IMR-90 (cell line): ENCODE data around the gene CACNA2D1. TPM values are rescaled to one million over a fixed set of nuclear protein-coding genes. Genes with fewer than 3 reads are reported as not detected.

Source experiments
- ATAC-seq: fragments of 200-7000 bp; cut with Tn5 transposase; 2 replicates; pipeline ENCODE4 v1.9.1; 2020; ENCODE audit warnings: low read depth, mild to moderate bottlenecking, moderate library complexity
- BruUV-seq: library from RNA; stranded (reverse); fragments of 400-500 nt; replicated peaks from 2 replicates; lab custom pipeline; 2021; lab: Mats Ljungman, UMichigan
- CTCF ChIA-PET: fragments of 300-600 bp; formaldehyde crosslinking; extraction: SDS; loops from one replicate; lab custom pipeline; 2021; ENCODE audit warnings: antibody characterized with exemption; lab: Yijun Ruan, JAX
- POLR2A ChIA-PET: fragments of 300-600 bp; sonication (Branson Sonifier 250); formaldehyde crosslinking; loops from one replicate; lab custom pipeline; 2022; ENCODE audit warnings: antibody characterized with exemption; ENCODE audit not compliant: unreplicated experiment; lab: Charles Lee
- DNase-seq: peaks from one replicate; pipeline ENCODE4 v3.0.0; 2013
- H2AFZ ChIP-seq: replicated peaks from 2 replicates; pipeline ENCODE3; 2013; ENCODE audit warnings: low read length, mild to moderate bottlenecking; ENCODE audit not compliant: poor library complexity
- H2AK5ac ChIP-seq: 2 replicates; pipeline ENCODE4 v1.6.1; 2013; ENCODE audit warnings: low read depth, low read length, inconsistent platforms
- H2AK9ac ChIP-seq: replicated peaks from 2 replicates; pipeline ENCODE3; 2013; ENCODE audit warnings: mild to moderate bottlenecking, low read depth, low read length, moderate library complexity; ENCODE audit not compliant: poor library complexity
- H2BK120ac ChIP-seq: 2 replicates; pipeline ENCODE4 v1.6.1; 2013; ENCODE audit warnings: low read depth, low read length, inconsistent platforms
- H2BK15ac ChIP-seq: 3 replicates; pipeline ENCODE4 v1.6.1; 2013; ENCODE audit warnings: low read depth, low read length, inconsistent platforms
- H2BK20ac ChIP-seq: 2 replicates; pipeline ENCODE4 v1.6.1; 2013; ENCODE audit warnings: low read depth, mild to moderate bottlenecking, inconsistent platforms, low read length, moderate library complexity
- H2BK5ac ChIP-seq: 2 replicates; pipeline ENCODE4 v1.6.1; 2013; ENCODE audit warnings: mild to moderate bottlenecking, low read depth, low read length, inconsistent platforms; ENCODE audit not compliant: poor library complexity, severe bottlenecking
- H3K14ac ChIP-seq: replicated peaks from 2 replicates; pipeline ENCODE4 v1.6.1; 2013; ENCODE audit warnings: low read depth, low read length, inconsistent platforms
- H3K18ac ChIP-seq: 2 replicates; pipeline ENCODE4 v1.6.1; 2013; ENCODE audit warnings: low read depth, low read length, control low read depth
- H3K23ac ChIP-seq: 2 replicates; pipeline ENCODE4 v1.6.1; 2013; ENCODE audit warnings: low read depth, low read length, inconsistent platforms
- H3K27ac ChIP-seq: 2 replicates; pipeline ENCODE4 v1.5.1; 2013; ENCODE audit warnings: mild to moderate bottlenecking, control low read depth, low read length; ENCODE audit not compliant: insufficient read depth
- H3K27me3 ChIP-seq: 2 replicates; pipeline ENCODE4 v1.6.1; 2013; ENCODE audit warnings: low read length; ENCODE audit not compliant: control insufficient read depth, insufficient read depth
- H3K36me3 ChIP-seq: 2 replicates; pipeline ENCODE4 v1.6.1; 2013; ENCODE audit warnings: low read length, mixed read lengths; ENCODE audit not compliant: control insufficient read depth, insufficient read depth
- H3K4ac ChIP-seq: 2 replicates; pipeline ENCODE4 v1.6.1; 2013; ENCODE audit warnings: low read depth, low read length, inconsistent platforms
- H3K4me1 ChIP-seq: 2 replicates; pipeline ENCODE4 v1.6.1; 2013; ENCODE audit warnings: low read length, mixed read lengths; ENCODE audit not compliant: control insufficient read depth, insufficient read depth
- H3K4me2 ChIP-seq: 2 replicates; pipeline ENCODE4 v1.6.1; 2013; ENCODE audit warnings: low read depth, mild to moderate bottlenecking, control low read depth, low read length, moderate library complexity
- H3K4me3 ChIP-seq: 2 replicates; pipeline ENCODE4 v1.5.1; 2013; ENCODE audit warnings: low read depth, mild to moderate bottlenecking, control low read depth, low read length, moderate library complexity; ENCODE audit not compliant: insufficient read depth
- H3K56ac ChIP-seq: 2 replicates; pipeline ENCODE4 v1.6.1; 2013; ENCODE audit warnings: low read length, inconsistent platforms; ENCODE audit not compliant: insufficient read depth; ENCODE audit errors: extremely low read depth
- H3K79me1 ChIP-seq, 2 experiments: 2 replicates each; pipeline ENCODE4 v1.6.1; 2013; ENCODE audit warnings: low read length in 2 of 2, inconsistent platforms in 1 of 2, low read depth in 1 of 2
- H3K9ac ChIP-seq: 2 replicates; pipeline ENCODE4 v1.6.1; 2013; ENCODE audit warnings: low read depth, low read length, control low read depth
- H3K9me1 ChIP-seq: 2 replicates; pipeline ENCODE4 v1.6.1; 2013; ENCODE audit warnings: low read length, inconsistent platforms; ENCODE audit not compliant: insufficient read depth
- H3K9me3 ChIP-seq: 2 replicates; pipeline ENCODE4 v1.6.1; 2013; ENCODE audit warnings: low read length; ENCODE audit not compliant: control insufficient read depth, insufficient read depth
- H4K20me1 ChIP-seq: 2 replicates; pipeline ENCODE4 v1.6.1; 2013; ENCODE audit warnings: low read length, inconsistent platforms; ENCODE audit not compliant: insufficient read depth
- H4K5ac ChIP-seq: 2 replicates; pipeline ENCODE4 v1.6.1; 2013; ENCODE audit warnings: mild to moderate bottlenecking, low read depth, low read length, control low read depth
- H4K8ac ChIP-seq, 2 experiments: 2 replicates each; pipeline ENCODE4 v1.6.1; 2013; ENCODE audit warnings: low read depth in 2 of 2, low read length in 2 of 2, control low read depth in 1 of 2, inconsistent platforms in 1 of 2
- H4K91ac ChIP-seq: 2 replicates; pipeline ENCODE4 v1.6.1; 2013; ENCODE audit warnings: low read depth, low read length, inconsistent platforms; ENCODE audit not compliant: insufficient read depth
- BHLHE40 ChIP-seq: fragments of 150-350 bp; IDR thresholded peaks from 2 replicates; pipeline ENCODE4 v1.6.1; 2016; ENCODE audit warnings: mild to moderate bottlenecking, low read depth, low read length
- CEBPB ChIP-seq: IDR thresholded peaks from 2 replicates; pipeline ENCODE4 v1.6.1; 2012; ENCODE audit warnings: low read depth, low read length, improper control_type of control experiment
- CHD1 ChIP-seq: IDR thresholded peaks from 2 replicates; pipeline ENCODE4 v1.6.1; 2012; ENCODE audit warnings: low read depth, low read length, improper control_type of control experiment
- CTCF ChIP-seq: conservative IDR thresholded peaks from 2 replicates; pipeline ENCODE4 v1.5.1; 2012; ENCODE audit warnings: mild to moderate bottlenecking, low read depth, low read length, improper control_type of control experiment
- ELK1 ChIP-seq: fragments of 150-350 bp; IDR thresholded peaks from 2 replicates; pipeline ENCODE4 v1.6.1; 2016; ENCODE audit warnings: low read depth, mild to moderate bottlenecking, low read length, moderate library complexity, borderline replicate concordance
- FOS ChIP-seq: fragments of 150-350 bp; IDR thresholded peaks from 2 replicates; pipeline ENCODE4 v1.6.1; 2016; ENCODE audit warnings: low read depth, low read length
- MAFK ChIP-seq: IDR thresholded peaks from 2 replicates; pipeline ENCODE4 v1.6.1; 2012; ENCODE audit warnings: low read depth, low read length, improper control_type of control experiment
- MAZ ChIP-seq: IDR thresholded peaks from 2 replicates; pipeline ENCODE4 v1.6.1; 2012; ENCODE audit warnings: low read depth, mild to moderate bottlenecking, low read length, improper control_type of control experiment, moderate library complexity, borderline replicate concordance
- MXI1 ChIP-seq: IDR thresholded peaks from 2 replicates; pipeline ENCODE4 v1.6.1; 2012; ENCODE audit warnings: low read depth, mild to moderate bottlenecking, low read length, moderate library complexity, borderline replicate concordance
- POLR2A ChIP-seq: IDR thresholded peaks from 2 replicates; pipeline ENCODE4 v1.6.1; 2012; ENCODE audit warnings: mild to moderate bottlenecking, low read depth, low read length
- RAD21 ChIP-seq: IDR thresholded peaks from 2 replicates; pipeline ENCODE4 v1.6.1; 2012; ENCODE audit warnings: low read length, improper control_type of control experiment
- RCOR1 ChIP-seq: IDR thresholded peaks from 2 replicates; pipeline ENCODE4 v1.6.1; 2012; ENCODE audit warnings: mild to moderate bottlenecking, low read length, improper control_type of control experiment; ENCODE audit not compliant: insufficient replicate concordance
- RFX5 ChIP-seq: IDR thresholded peaks from 2 replicates; pipeline ENCODE4 v1.8.0; 2012; ENCODE audit warnings: low read depth, mild to moderate bottlenecking, low read length, moderate library complexity
- SMC3 ChIP-seq: fragments of 150-350 bp; IDR thresholded peaks from 2 replicates; pipeline ENCODE4 v1.6.1; 2016; ENCODE audit warnings: low read depth, mild to moderate bottlenecking, antibody characterized with exemption, low read length, moderate library complexity
- USF2 ChIP-seq: fragments of 150-350 bp; IDR thresholded peaks from 2 replicates; pipeline ENCODE4 v1.6.1; 2017; ENCODE audit warnings: mild to moderate bottlenecking, antibody characterized with exemption, low read length, low read depth
- WGBS, 2 experiments: methylation state at CpG; one replicate each; pipeline versions ENCODE4 v1.1.5 to v1.1.7; 2013; ENCODE audit warnings: missing lambda C conversion rate in 2 of 2; ENCODE audit not compliant: insufficient read length in 1 of 2; ENCODE audit errors: extremely low coverage in 2 of 2; 5-methylcytosine and 5-hydroxymethylcytosine counted together
- dilution Hi-C: fragments of 300-500 bp; cut with HindIII; formaldehyde crosslinking; loops from one replicate; pipeline ENCODE4 v1.14.3; 2018; ENCODE audit warnings: low sequenced_read_pairs; ENCODE audit not compliant: unreplicated experiment
- in situ Hi-C: fragments of 300-500 bp; cut with MboI; formaldehyde crosslinking; loops from 3 replicates; pipeline ENCODE4 v1.14.3; 2019; ENCODE audit warnings: low sequenced_read_pairs, inconsistent platforms, mixed read lengths
- intact Hi-C: fragments of 100-400 bp; cut with micrococcal nuclease; formaldehyde crosslinking; loops from 2 replicates; pipeline ENCODE4 v1.10.0; 2022
- polyA plus RNA-seq, 3 experiments: library from polyadenylated mRNA; depleted of rRNA; stranded (reverse); fragments of >200 nt; gene quantifications; 2 replicates each; pipeline ENCODE4 v1.2.3, GENCODE V29; 2012; ENCODE audit warnings: low replicate concordance in 1 of 3
- total RNA-seq: library from RNA; depleted of rRNA; stranded (reverse); fragments of >200 nt; gene quantifications from 2 replicates; pipeline ENCODE4 v1.2.3, GENCODE V29; 2012

The CACNA2D1 gene
- total and polyA plus RNA-seq, 2 of the 4 experiments (the other 2 are of a cell fraction) = 5.8 to 21.9 TPM

GRCh38 chr7:82163586-82163985 lies 280.0 kb downstream of the CACNA2D1 start:
- H3K18ac ChIP-seq = no peak overlapping the region; the same call in 1 of the 2 replicates
- H3K27me3 ChIP-seq = no peaks in the 10 kb centered on the region
- no peak overlapping the region for H3K14ac ChIP-seq
- H3K36me3 ChIP-seq = no peaks in the 10 kb centered on the region
- no peak overlapping the region for H2BK15ac ChIP-seq
- H3K4me1 ChIP-seq = peaks cover 2% of the 10 kb centered on the region; the same call in 1 of the 2 replicates
- ChIA-PET POLR2A (no interaction called here), CTCF (interaction anchor here (0.6 to 1.0 kb wide), 2 partner anchors 305 to 484 kb away, joined by 3 read pairs; no protein-coding TSS in a partner anchor)
- no peak overlapping the region for H3K56ac ChIP-seq
- TF ChIP-seq CEBPB (no peak), MAZ (no peak), POLR2A (no peak), MAFK (no peak), CHD1 (no peak), RFX5 (no peak), MXI1 (no peak), RAD21 (no peak), ELK1 (no peak), RCOR1 (no peak), CTCF (no peak), USF2 (no peak), BHLHE40 (no peak), SMC3 (no peak), FOS (no peak)
- no peak overlapping the region for H3K4ac ChIP-seq
- H3K4me3 ChIP-seq = no peak overlapping the region
- dilution Hi-C loops = no loop called here
- no peak overlapping the region for H4K91ac ChIP-seq
- H4K20me1 ChIP-seq = no peaks in the 10 kb centered on the region
- peaks cover 2 to 6% of the 10 kb centered on the region in 2 experiments; a peak in 2 of 4 replicates for H3K79me1 ChIP-seq
- H3K9ac ChIP-seq = no peak overlapping the region
- no peak overlapping the region for H2BK120ac ChIP-seq
- H3K23ac ChIP-seq = no peak overlapping the region
- no peak overlapping the region for H2AFZ ChIP-seq
- no peaks in the 10 kb centered on the region for H3K9me3 ChIP-seq
- H3K9me1 ChIP-seq = no peaks in the 10 kb centered on the region
- no peak overlapping the region for H3K27ac ChIP-seq
- no peak overlapping the region for H2BK5ac ChIP-seq
- no peak overlapping the region for H2BK20ac ChIP-seq
- intact Hi-C loops = loop anchor here (10.0 kb wide), 1 partner anchor 401 kb away; no protein-coding TSS in a partner anchor
- no peak overlapping the region for H4K8ac ChIP-seq
- H4K5ac ChIP-seq = no peak overlapping the region
- H2AK9ac ChIP-seq = no peak overlapping the region
- H3K4me2 ChIP-seq = no peak overlapping the region
- BruUV-seq = no TSS peak
- no peak overlapping the region for H2AK5ac ChIP-seq
- WGBS, 2 experiments = no CpG with 5 or more reads among the region's 1 CpG
- ATAC-seq (no peak), DNase-seq (no peak)
- in situ Hi-C loops = no loop called here
